SK-N-MC (cell line): Measurements from ENCODE around the gene TGFBR3.

ENCODE experiments used
- EZH2 ChIP-seq: fragments of 200-600 bp; sonication (generic); IDR thresholded peaks from one replicate; pipeline ENCODE4 v1.6.1; 2017; ENCODE audit warnings: antibody characterized with exemption
- POLR2AphosphoS5 ChIP-seq: IDR thresholded peaks from 2 replicates; pipeline ENCODE4 v1.6.1; 2012; ENCODE audit warnings: mild to moderate bottlenecking, low read depth, low read length, borderline replicate concordance

DNA sequence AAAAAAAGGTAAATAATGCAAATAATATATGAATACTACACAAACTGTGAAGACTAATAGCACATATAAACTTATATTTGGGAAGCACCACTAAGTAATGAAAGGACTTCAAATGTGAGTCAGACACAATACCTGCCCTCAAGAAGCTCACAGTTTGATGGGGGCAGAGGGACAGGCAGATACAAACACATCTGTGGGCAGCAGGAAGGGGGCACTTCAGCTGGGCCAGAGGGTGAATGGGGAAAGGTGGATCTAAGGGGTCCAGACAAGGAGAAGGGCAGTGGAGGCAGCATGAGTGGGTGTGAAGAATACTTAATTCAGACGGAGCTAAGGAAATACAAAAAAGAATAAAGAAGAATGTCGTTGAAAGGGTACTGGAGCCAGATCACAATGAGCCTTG lies 114.2 kb downstream of the TGFBR3 start:
- TF ChIP-seq EZH2 (no peak), POLR2AphosphoS5 (no peak)
